Brain microvascular endothelial cell (primary cell): Measurements from ENCODE around the gene ACOT6.
"Not testable (repeated sequence)": the region's sequence is repeated elsewhere in the genome, so short reads cannot be mapped to it uniquely, and the experiment has no call there.

Source experiments
- DNase-seq: peaks from one replicate; pipeline ENCODE4 v3.0.0-alpha.2; 2020
- H3K27ac ChIP-seq: fragments of 250-450 bp; sonication (Bioruptor Pico); 2 replicates; pipeline ENCODE4 v1.5.1; 2020; ENCODE audit warnings: mild to moderate bottlenecking, moderate library complexity
- H3K27me3 ChIP-seq: fragments of 250-450 bp; sonication (Bioruptor Pico); replicated peaks from 2 replicates; pipeline ENCODE4 v1.5.1; 2020; ENCODE audit warnings: mild to moderate bottlenecking
- H3K36me3 ChIP-seq: fragments of 250-450 bp; sonication (Bioruptor Pico); replicated peaks from 2 replicates; pipeline ENCODE4 v1.5.1; 2020; ENCODE audit warnings: mild to moderate bottlenecking
- H3K4me3 ChIP-seq: 2 replicates; pipeline ENCODE4 v1.5.1; 2011; ENCODE audit warnings: low read depth, mild to moderate bottlenecking, control low read depth, low read length, moderate library complexity
- in situ Hi-C: cut with HindIII; loops from 2 replicates; pipeline ENCODE4 v1.10.0; 2017; ENCODE audit warnings: low sequenced_read_pairs, low pct_ligation_motif_present
- TF ChIP-seq, protein P1 (sequence below): IDR thresholded peaks from 2 replicates; pipeline ENCODE4 v1.5.1; 2011; ENCODE audit warnings: low read depth, mild to moderate bottlenecking, moderate library complexity, low read length, control low read depth, inconsistent platforms; ENCODE audit errors: missing control alignments

ACOT6 gene

DNA sequence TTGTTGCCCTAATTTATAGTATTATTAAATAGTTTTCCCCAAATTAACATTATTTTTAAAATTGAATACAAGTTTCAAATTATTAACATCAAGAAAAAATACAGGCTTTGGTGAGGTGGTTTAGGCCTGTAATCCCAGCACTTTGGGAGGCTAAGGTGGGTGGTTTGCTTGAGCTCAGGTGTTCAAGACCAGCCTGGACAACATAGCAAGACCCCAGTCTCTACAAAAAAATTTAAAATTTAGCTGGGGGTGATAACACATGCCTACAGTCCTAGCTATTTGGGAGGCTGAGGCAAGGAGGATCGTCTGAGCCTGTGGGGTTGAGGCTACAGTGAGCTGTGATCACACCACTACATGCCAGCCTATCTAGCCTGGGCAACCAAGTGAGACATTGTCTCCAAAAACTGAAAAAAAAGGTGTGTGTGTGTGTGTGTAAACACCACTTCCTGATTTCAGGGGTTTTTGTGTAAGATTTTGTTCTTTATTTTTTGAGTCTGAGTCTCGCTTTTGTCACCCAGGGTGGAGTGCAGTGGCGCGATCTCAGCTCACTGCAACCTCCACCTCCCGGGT is 28.6 kb downstream of the ACOT6 start:
- H3K27ac ChIP-seq: no peak overlapping the region
- H3K4me3 ChIP-seq: no peak overlapping the region
- H3K27me3 ChIP-seq: no peaks in the 10 kb centered on the region
- in situ Hi-C loops: no loop called here
- no peak for DNase-seq
- TF ChIP-seq, protein P1, sequence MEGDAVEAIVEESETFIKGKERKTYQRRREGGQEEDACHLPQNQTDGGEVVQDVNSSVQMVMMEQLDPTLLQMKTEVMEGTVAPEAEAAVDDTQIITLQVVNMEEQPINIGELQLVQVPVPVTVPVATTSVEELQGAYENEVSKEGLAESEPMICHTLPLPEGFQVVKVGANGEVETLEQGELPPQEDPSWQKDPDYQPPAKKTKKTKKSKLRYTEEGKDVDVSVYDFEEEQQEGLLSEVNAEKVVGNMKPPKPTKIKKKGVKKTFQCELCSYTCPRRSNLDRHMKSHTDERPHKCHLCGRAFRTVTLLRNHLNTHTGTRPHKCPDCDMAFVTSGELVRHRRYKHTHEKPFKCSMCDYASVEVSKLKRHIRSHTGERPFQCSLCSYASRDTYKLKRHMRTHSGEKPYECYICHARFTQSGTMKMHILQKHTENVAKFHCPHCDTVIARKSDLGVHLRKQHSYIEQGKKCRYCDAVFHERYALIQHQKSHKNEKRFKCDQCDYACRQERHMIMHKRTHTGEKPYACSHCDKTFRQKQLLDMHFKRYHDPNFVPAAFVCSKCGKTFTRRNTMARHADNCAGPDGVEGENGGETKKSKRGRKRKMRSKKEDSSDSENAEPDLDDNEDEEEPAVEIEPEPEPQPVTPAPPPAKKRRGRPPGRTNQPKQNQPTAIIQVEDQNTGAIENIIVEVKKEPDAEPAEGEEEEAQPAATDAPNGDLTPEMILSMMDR: no peak
- H3K36me3 ChIP-seq: no peaks in the 10 kb centered on the region

DNA sequence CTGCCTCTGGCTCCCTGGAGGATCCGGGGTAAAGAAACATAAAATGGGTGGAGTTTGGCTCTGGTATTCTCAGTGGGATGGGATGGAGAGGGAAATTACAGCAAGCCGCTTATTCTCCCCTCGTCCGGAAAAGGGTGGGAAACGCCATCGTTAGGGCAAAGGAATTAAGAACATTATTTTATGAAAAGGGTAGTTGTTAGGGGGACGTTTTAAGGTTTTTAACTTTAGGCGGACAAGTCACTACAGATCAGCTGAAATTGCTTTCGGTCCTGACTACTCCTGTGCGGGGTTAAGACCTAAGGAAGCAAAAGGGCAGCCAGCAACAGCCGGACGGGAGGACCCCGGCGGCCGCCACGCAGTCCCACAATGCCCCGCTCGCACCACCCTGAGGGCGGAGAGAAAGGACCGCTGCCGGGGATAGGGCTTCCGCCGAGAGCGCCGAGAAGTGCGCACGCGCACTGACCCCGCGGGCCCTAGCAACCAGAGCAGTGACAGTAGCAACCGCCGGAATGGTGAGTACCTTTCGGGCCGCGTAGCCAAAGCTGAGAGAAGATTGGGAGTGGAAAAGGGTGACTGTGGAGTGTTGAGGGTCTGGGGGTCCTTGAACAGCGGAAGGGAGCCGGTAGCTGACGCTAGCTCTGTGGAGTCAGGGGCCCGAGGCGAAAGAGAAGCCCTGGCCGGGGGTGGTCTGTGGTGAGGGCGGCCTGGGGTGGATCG is 32.4 kb downstream of the ACOT6 start, which contains the start of gene DNAL1:
Gene DNAL1 (plus strand): TSS at position 456 of the 717 bp plus-strand sequence. CDS start 54 bp downstream, at position 510.
- Histone ChIP-seq H3K36me3 (no peaks in the 10 kb centered on the region), H3K27ac (peak within 1 kb of the TSS; percentile 87), H3K4me3 (peak within 1 kb of the TSS; percentile 95), H3K27me3 (no peaks in the 10 kb centered on the region)
- DNase-seq: peak; percentile 92
- TF ChIP-seq, protein P1: no peak
- in situ Hi-C loops: no loop called here

DNA sequence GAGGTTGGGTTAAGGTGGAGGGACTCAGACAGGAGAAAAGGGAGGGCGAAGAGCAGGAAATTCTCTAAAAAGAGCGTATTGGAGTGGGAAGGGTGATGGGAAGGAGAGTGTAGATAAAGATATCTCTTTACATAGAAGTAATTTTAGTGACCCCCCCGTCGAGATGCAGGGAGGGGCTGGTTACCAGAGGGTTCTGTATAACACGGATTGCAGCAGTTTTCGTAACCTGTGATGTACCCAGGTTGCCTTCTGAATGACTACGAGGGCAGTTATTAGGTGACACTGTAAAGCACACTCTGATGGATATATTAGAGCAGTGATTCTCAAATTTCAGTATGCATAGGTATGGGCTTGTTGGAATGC is 32.9 kb downstream of the ACOT6 start:
- Histone ChIP-seq H3K36me3 (no peaks in the 10 kb centered on the region), H3K27me3 (no peaks in the 10 kb centered on the region), H3K27ac (peak overlapping the region; percentile 87), H3K4me3 (peak overlapping the region; percentile 95)
- TF ChIP-seq, protein P1: no peak
- in situ Hi-C loops: no loop called here
- DNase-seq: no peak

DNA sequence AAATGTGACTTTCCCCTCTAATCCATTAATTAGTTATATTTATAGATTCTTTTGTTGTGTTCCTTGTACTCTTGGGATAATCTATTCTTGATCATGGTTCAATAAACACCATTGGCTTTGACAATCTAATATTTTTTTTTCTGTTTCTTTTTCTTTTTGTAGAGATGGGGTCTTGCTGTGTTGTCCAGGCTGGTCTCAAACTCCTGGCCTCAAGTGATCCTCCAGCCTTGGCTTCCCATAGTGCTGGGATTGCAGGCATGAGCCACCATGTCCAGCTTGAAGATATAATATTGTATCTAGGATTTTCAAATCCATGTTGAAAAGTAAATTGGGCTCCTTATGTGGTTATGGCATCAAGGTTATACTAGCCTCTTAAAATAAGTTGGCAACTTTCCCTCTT is 38.7 kb downstream of the ACOT6 start:
- DNase-seq: no peak
- Histone ChIP-seq H3K27me3 (no peaks in the 10 kb centered on the region), H3K36me3 (no peaks in the 10 kb centered on the region), H3K27ac (no peak overlapping the region), H3K4me3 (no peak overlapping the region)
- TF ChIP-seq, protein P1: no peak
- in situ Hi-C loops: no loop called here

DNA sequence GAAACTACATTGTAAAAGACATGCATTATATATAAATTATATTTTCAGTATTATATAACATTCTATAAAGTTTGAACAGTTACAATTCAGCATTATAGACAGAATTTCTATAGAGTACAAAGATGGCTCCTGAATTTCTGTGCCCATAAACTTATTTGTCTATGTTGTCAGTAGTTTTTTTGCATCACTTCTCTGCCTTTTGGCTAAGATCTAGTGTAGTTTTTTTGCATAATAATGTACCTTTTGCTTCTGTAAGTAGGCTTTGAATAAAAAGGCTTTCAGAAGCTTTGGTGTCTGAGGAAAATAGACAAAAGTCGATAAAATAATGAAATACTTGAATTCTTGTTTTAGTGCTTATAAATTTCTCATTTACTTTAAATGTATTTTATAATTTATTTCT is 43.5 kb downstream of the ACOT6 start:
- H3K27me3 ChIP-seq: no peaks in the 10 kb centered on the region
- H3K36me3 ChIP-seq: no peaks in the 10 kb centered on the region
- no peak overlapping the region for H3K27ac ChIP-seq
- TF ChIP-seq, protein P1: no peak
- in situ Hi-C loops: no loop called here
- no peak overlapping the region for H3K4me3 ChIP-seq
- no peak for DNase-seq

DNA sequence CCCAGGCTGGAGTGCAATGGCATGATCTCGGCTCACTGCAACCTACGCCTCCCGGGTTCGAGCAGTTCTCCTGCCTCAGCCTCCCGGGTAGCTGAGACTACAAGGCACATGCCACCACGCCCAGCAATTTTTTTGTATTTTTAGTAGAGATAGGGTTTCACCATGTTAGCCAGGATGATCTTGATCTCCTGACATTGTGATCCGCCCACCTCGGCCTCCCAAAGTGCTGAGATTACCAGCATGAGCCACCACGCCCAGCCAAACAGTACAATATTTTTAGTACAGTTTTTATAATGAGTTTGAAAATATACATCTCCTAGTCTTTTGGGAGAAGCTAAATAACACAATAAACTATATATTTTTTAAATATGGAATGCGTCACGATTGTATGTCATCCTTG is 46.9 kb downstream of the ACOT6 start:
- H3K4me3 ChIP-seq, H3K36me3 ChIP-seq, H3K27ac ChIP-seq, DNase-seq, H3K27me3 ChIP-seq, in situ Hi-C loops: not testable (repeated sequence)
